CD4-positive, CD25-positive, alpha-beta regulatory T cell (primary cell): Measurements from ENCODE around the gene CFAP65. TPM values are rescaled to one million over a fixed set of nuclear protein-coding genes. Genes with fewer than 3 reads are reported as not detected.

Experiments used
- ATAC-seq, 2 donors: fragments of 150-1000 bp; cut with Tn5 transposase; one replicate each; pipeline ENCODE4 v1.10.0; 2021; ENCODE audit warnings: low read depth in 2 of 2, moderate number of reproducible peaks in 2 of 2, moderate library complexity in 1 of 2
- DNase-seq, 3 donors: peaks; one replicate each; pipeline versions ENCODE4 v3.0.0 to v3.0.0-alpha.2; 2012 to 2022; ENCODE audit warnings: mixed read lengths in 1 of 3
- H3K27ac ChIP-seq: one replicate; pipeline ENCODE4 v1.7.0; 2013; ENCODE audit warnings: mild to moderate bottlenecking, low read length; ENCODE audit not compliant: insufficient read depth, poor library complexity, severe bottlenecking
- H3K27me3 ChIP-seq: one replicate; pipeline ENCODE4 v1.7.0; 2013; ENCODE audit warnings: low read length; ENCODE audit not compliant: control insufficient read depth, insufficient read depth
- H3K36me3 ChIP-seq: one replicate; pipeline ENCODE4 v1.7.0; 2013; ENCODE audit warnings: mild to moderate bottlenecking, low read length, moderate library complexity; ENCODE audit not compliant: control insufficient read depth, insufficient read depth
- H3K4me1 ChIP-seq: 2 replicates; pipeline ENCODE4 v1.7.0; 2013; ENCODE audit warnings: mild to moderate bottlenecking, low read length; ENCODE audit not compliant: insufficient read depth, control insufficient read depth, poor library complexity, severe bottlenecking
- H3K4me3 ChIP-seq: one replicate; pipeline ENCODE4 v1.7.0; 2013; ENCODE audit warnings: low read depth, mild to moderate bottlenecking, low read length, moderate library complexity
- H3K9me3 ChIP-seq, 2 experiments: 1 replicate in 1 of 2; 2 replicates in 1 of 2; pipeline ENCODE4 v1.7.0; 2013; ENCODE audit warnings: low read length in 2 of 2, mild to moderate bottlenecking in 1 of 2, moderate library complexity in 1 of 2; ENCODE audit not compliant: control insufficient read depth in 2 of 2
- H3K27ac Mint-ChIP-seq, 3 donors: one replicate each; pipeline ENCODE4 v1.8.0; 2020 to 2022; ENCODE audit warnings: mild to moderate bottlenecking in 3 of 3, mixed read lengths in 3 of 3, moderate library complexity in 2 of 3
- H3K27me3 Mint-ChIP-seq: one replicate; pipeline ENCODE4 v1.8.0; 2022; ENCODE audit warnings: mild to moderate bottlenecking, mixed read lengths
- H3K36me3 Mint-ChIP-seq: one replicate; pipeline ENCODE4 v1.8.0; 2020; ENCODE audit warnings: mixed read lengths
- H3K4me1 Mint-ChIP-seq, 4 donors: one replicate each; pipeline ENCODE4 v1.8.0; 2020 to 2022; ENCODE audit warnings: mixed read lengths in 4 of 4, mild to moderate bottlenecking in 1 of 4
- H3K4me3 Mint-ChIP-seq, 4 donors: one replicate each; pipeline ENCODE4 v1.8.0; 2020 to 2022; ENCODE audit warnings: mild to moderate bottlenecking in 4 of 4, mixed read lengths in 4 of 4, moderate library complexity in 3 of 4
- H3K9me3 Mint-ChIP-seq, 7 donors: one replicate each; pipeline ENCODE4 v1.8.0; 2020 to 2022; ENCODE audit warnings: mixed read lengths in 7 of 7, mild to moderate bottlenecking in 3 of 7, moderate library complexity in 2 of 7
- polyA plus RNA-seq, 4 donors: library from polyadenylated mRNA; unstranded; fragments of 300-500 nt; fragmentation: Illumina TruSeq; gene quantifications; one replicate each; pipeline ENCODE4 v1.2.3, GENCODE V29; 2021
- total RNA-seq: library from RNA; stranded (reverse); gene quantifications from one replicate; pipeline ENCODE4 v1.2.3, GENCODE V29; 2022

CFAP65 gene
- total and polyA plus RNA-seq, 5 donors from 2014 or later = not detected

DNA sequence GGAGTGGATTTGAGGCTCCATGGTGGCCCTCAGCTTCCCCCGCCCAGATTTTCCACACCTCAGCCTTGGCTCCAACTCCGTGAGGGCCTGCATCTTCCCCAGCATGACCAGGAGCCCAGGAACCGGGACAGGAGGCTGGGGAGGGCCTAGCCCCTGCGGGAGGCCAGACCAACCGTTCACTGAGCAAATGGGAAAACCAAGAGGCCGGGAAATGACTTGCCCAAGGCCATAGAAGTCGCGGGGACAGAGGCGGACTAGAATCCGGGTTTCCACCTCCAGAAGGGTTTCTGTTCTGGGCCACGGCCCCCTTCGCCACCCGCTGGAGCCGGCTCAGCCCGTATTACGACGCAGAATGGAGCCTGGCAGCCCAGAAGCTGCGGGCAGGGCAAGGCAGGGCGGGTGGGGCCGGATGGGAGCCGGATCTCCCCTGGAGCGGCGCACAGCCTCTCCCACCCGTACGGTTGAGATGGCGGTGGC lies 40.2 kb downstream of the CFAP65 start:
- H3K4me1 Mint-ChIP-seq = peaks cover 0 to 20% (median 5%) of the 10 kb centered on the region in 4 donors
- H3K4me3 ChIP-seq = no peak overlapping the region
- DNase-seq (no peak), ATAC-seq (no peak)
- H3K27me3 Mint-ChIP-seq = peaks cover 80% of the 10 kb centered on the region
- no peak overlapping the region for H3K27ac ChIP-seq
- H3K36me3 ChIP-seq = no peaks in the 10 kb centered on the region
- no peak overlapping the region for H3K27ac Mint-ChIP-seq
- H3K9me3 ChIP-seq = no peaks in the 10 kb centered on the region
- peaks cover 25% of the 10 kb centered on the region for H3K27me3 ChIP-seq
- no peak overlapping the region for H3K4me3 Mint-ChIP-seq
- H3K4me1 ChIP-seq = peaks cover 22% of the 10 kb centered on the region
- no peaks in the 10 kb centered on the region for H3K36me3 Mint-ChIP-seq
- peaks cover 0 to 2% (median 0%) of the 10 kb centered on the region in 7 donors for H3K9me3 Mint-ChIP-seq

DNA sequence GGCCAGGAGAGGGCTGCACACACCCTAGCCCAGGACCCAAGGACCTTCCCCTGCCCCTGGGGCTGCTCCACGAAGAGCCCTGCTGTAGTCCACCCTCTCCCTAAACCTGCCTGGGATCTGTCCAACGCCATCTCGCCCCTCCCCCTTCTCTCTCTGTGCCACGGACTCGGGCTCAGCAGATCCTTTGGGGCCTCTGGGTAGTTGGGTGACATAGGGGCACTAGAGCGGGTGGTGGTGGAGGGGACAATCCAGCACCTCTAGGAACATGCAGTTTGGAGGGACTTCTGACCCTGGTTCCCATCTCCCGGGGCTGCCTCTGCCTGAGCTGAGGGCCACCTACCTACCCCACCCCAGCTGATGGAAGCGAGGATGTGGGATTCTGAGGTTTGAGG lies 40.8 kb downstream of the CFAP65 start:
- H3K4me1 ChIP-seq = peaks cover 25% of the 10 kb centered on the region
- Mint-ChIP-seq H3K4me3 (no peak overlapping the region), H3K4me1 (peaks cover 0 to 26% (median 5%) of the 10 kb centered on the region in 4 donors), H3K9me3 (peaks cover 0 to 4% (median 0%) of the 10 kb centered on the region in 7 donors), H3K27me3 (peaks cover 81% of the 10 kb centered on the region), H3K27ac (no peak overlapping the region), H3K36me3 (no peaks in the 10 kb centered on the region)
- ATAC-seq (no peak), DNase-seq (no peak)
- H3K27me3 ChIP-seq = peaks cover 29% of the 10 kb centered on the region
- H3K27ac ChIP-seq = no peak overlapping the region
- no peaks in the 10 kb centered on the region for H3K9me3 ChIP-seq
- no peak overlapping the region for H3K4me3 ChIP-seq
- H3K36me3 ChIP-seq = no peaks in the 10 kb centered on the region

DNA sequence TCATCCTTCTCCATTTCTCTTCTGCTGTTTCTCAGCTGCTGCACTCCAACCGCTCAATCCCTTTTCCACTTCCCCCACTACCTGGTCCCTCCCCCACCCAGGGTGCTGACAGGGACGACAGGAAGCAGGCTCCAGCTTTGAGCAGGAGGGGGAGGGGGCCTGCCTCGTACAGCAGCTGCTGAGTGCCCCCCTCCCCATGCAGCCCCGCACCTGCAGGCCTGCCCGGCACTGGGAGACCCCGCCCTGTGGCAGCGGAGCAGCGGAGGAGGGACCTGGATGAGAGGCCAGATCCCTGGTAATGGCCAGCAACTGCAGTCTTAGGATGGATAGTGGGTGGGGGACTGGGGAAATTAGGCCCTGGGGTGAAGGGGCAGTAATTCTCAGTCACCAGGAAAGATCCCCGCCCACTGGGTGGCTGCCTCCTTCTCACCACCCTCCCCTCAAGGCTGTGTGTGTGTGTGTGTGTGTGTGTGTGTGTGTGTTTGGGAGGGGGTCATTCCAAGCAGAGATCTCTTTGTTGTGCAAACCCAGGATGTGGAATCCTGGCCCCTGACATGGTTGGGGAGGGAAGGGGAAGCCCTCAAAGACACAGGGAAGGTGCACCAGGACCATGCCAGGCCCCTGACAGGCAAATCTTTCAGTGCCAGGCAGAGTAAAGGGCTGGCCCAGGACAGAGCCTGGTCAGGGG lies 41.3 kb downstream of the CFAP65 start:
- H3K9me3 Mint-ChIP-seq = peaks cover 0 to 4% (median 0%) of the 10 kb centered on the region in 7 donors
- no peak overlapping the region for H3K4me3 Mint-ChIP-seq
- no peak for ATAC-seq
- Histone ChIP-seq H3K9me3 (no peaks in the 10 kb centered on the region), H3K27ac (no peak overlapping the region), H3K4me1 (peaks cover 25% of the 10 kb centered on the region), H3K36me3 (no peaks in the 10 kb centered on the region), H3K27me3 (peaks cover 34% of the 10 kb centered on the region), H3K4me3 (no peak overlapping the region)
- H3K4me1 Mint-ChIP-seq = peaks cover 0 to 28% (median 5%) of the 10 kb centered on the region in 4 donors
- H3K27ac Mint-ChIP-seq = no peak overlapping the region
- DNase-seq = no peak
- H3K27me3 Mint-ChIP-seq = peaks cover 84% of the 10 kb centered on the region
- no peaks in the 10 kb centered on the region for H3K36me3 Mint-ChIP-seq

DNA sequence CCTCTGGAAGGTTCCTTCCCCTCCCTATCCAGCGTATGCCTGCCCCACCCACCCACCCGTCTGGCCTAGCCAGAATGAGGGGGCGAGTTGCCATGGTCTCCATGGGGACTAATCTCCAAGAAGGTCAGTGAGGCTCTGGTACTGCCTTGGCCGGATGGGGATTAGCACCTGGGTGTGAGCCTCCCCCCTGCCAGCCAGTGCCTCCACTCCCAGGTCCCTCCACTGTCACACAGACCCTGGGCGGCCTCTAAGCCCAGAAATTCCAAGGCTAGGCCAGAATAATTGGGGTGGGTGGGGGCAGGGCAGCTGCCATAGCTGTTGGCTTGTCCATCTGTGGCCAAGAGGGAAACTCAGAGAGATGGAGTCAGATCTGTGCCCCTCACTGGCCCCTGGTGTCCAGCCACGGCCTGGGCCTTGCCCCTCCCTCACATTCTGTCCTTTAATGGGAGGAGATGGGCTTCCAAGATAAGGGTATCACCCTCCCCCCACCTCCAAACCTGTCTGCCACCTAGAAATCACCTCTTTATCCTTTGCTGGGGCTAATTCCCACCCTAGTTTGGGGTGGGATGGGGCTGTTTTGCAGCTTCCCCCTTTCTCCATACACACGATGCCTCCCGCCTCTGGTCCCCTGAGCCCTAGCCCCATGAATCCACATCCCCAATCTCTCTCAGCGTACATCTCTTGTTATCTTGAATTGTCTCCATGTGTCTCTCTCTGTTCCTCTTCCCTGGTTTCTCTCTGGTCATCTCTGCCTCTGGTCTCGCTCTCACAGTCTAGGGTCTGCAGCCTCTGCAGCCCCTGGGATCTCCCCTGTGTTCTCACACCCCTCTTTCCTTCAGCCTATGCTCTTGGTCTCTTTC lies 42.1 kb downstream of the CFAP65 start:
- Histone ChIP-seq H3K4me3 (no peak overlapping the region), H3K36me3 (no peaks in the 10 kb centered on the region), H3K4me1 (peaks cover 25% of the 10 kb centered on the region), H3K27me3 (peaks cover 35% of the 10 kb centered on the region), H3K27ac (no peak overlapping the region), H3K9me3 (no peaks in the 10 kb centered on the region)
- DNase-seq = no peak
- Mint-ChIP-seq H3K27me3 (peaks cover 86% of the 10 kb centered on the region), H3K4me1 (peaks cover 0 to 29% (median 5%) of the 10 kb centered on the region in 4 donors), H3K4me3 (no peak overlapping the region), H3K36me3 (no peaks in the 10 kb centered on the region), H3K9me3 (peaks cover 0 to 4% (median 0%) of the 10 kb centered on the region in 7 donors), H3K27ac (no peak overlapping the region)
- no peak for ATAC-seq

DNA sequence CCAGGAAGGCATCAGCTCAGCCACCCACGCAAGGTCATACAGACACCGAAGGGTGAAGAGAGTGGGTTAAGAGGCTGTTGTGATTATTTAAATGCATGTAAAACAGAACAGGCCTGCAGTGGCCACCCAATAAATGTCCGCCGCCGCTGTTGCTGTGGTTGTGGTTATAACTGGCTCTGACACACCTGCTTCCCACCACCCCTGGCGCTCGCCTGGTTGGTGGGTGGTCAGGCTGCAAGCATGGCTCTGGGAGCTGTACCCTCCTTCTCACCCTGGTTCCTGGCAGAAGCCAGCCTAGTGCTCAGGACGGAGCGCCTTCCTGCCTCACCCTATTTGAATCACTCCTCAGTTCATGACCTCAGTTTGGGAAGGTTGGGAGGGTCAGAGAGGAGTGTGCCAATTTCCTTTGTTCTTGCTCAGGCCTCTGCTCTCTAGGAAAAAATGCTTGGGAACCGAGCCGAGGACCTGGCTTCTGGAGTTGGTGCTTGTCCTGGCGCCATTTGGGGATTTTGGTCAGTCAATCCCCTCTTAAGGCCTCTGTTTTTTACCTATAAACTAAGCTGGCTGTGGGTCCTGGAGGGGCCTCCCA lies 42.8 kb downstream of the CFAP65 start:
- peaks cover 0 to 4% (median 0%) of the 10 kb centered on the region in 7 donors for H3K9me3 Mint-ChIP-seq
- Histone ChIP-seq H3K4me1 (peaks cover 30% of the 10 kb centered on the region), H3K27me3 (peaks cover 32% of the 10 kb centered on the region), H3K9me3 (no peaks in the 10 kb centered on the region), H3K4me3 (no peak overlapping the region), H3K27ac (no peak overlapping the region), H3K36me3 (no peaks in the 10 kb centered on the region)
- H3K4me1 Mint-ChIP-seq = peaks cover 0 to 27% (median 4%) of the 10 kb centered on the region in 4 donors
- H3K27ac Mint-ChIP-seq = no peak overlapping the region
- ATAC-seq (no peak), DNase-seq (no peak)
- peaks cover 86% of the 10 kb centered on the region for H3K27me3 Mint-ChIP-seq
- no peaks in the 10 kb centered on the region for H3K36me3 Mint-ChIP-seq
- no peak overlapping the region for H3K4me3 Mint-ChIP-seq

DNA sequence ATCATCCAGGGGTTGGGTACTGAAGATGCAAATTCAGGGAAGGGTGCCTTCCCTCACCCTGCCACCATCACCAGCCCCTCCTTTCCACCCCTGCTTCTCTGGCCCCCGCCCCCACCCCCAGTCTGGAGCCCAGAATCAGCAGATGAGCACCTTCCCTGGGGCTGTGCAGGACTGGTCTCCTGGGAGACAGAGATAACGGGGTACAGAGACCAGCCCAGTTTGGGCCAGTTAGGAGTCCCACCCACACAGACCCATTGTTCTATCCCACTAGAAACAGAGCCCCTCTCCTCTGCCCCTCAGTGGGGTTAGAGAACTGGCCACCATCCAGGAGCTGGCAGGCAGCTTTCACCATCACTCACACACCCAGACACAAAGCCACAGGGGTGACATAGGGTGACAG lies 43.6 kb downstream of the CFAP65 start:
- H3K4me1 Mint-ChIP-seq = peaks cover 0 to 23% (median 2%) of the 10 kb centered on the region in 4 donors
- no peak overlapping the region for H3K4me3 Mint-ChIP-seq
- no peak overlapping the region for H3K27ac ChIP-seq
- H3K4me1 ChIP-seq = peaks cover 31% of the 10 kb centered on the region
- peaks cover 28% of the 10 kb centered on the region for H3K27me3 ChIP-seq
- no peaks in the 10 kb centered on the region for H3K36me3 ChIP-seq
- ATAC-seq = no peak
- no peak overlapping the region for H3K27ac Mint-ChIP-seq
- DNase-seq = no peak
- H3K36me3 Mint-ChIP-seq = no peaks in the 10 kb centered on the region
- H3K9me3 Mint-ChIP-seq = peaks cover 0 to 2% (median 0%) of the 10 kb centered on the region in 7 donors
- no peak overlapping the region for H3K4me3 ChIP-seq
- no peaks in the 10 kb centered on the region for H3K9me3 ChIP-seq
- peaks cover 80% of the 10 kb centered on the region for H3K27me3 Mint-ChIP-seq

DNA sequence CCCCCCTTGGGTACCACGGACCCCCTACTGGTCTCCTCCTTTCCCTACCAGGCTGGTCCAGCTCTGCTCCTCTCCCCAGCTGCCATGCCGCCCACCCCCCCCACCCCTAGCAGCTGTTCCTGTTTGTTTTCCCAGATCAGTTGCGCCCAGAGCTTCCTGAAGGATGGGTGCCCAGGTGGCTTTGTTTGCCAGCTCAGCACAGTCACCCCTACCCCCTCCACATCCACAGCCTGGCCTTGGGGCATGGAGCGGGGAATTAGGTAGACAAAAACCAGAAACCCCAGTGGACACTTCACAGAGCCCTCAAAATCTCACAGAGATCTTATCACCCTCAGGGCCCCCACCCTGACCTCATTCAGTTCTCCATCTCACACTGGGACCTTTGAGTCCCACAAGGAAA lies 44.4 kb downstream of the CFAP65 start:
- no peaks in the 10 kb centered on the region for H3K36me3 ChIP-seq
- Mint-ChIP-seq H3K4me3 (no peak overlapping the region), H3K27ac (no peak overlapping the region), H3K4me1 (peaks cover 0 to 19% (median 2%) of the 10 kb centered on the region in 4 donors), H3K9me3 (peaks cover 0 to 2% (median 0%) of the 10 kb centered on the region in 7 donors), H3K36me3 (no peaks in the 10 kb centered on the region), H3K27me3 (peaks cover 82% of the 10 kb centered on the region)
- DNase-seq (no peak), ATAC-seq (no peak)
- H3K27me3 ChIP-seq = peaks cover 31% of the 10 kb centered on the region
- peaks cover 23% of the 10 kb centered on the region for H3K4me1 ChIP-seq
- H3K9me3 ChIP-seq = no peaks in the 10 kb centered on the region
- no peak overlapping the region for H3K4me3 ChIP-seq
- H3K27ac ChIP-seq = no peak overlapping the region
